ENCODE results near the gene TENM4. TPM values are rescaled to one million over a fixed set of nuclear protein-coding genes. Genes with fewer than 3 reads are reported as not detected.

The TENM4 gene
- total and polyA plus RNA-seq, 2 of the 13 experiments (the other 11 are each of a cell fraction or from before 2014, with no cell fraction given): not detected

DNA sequence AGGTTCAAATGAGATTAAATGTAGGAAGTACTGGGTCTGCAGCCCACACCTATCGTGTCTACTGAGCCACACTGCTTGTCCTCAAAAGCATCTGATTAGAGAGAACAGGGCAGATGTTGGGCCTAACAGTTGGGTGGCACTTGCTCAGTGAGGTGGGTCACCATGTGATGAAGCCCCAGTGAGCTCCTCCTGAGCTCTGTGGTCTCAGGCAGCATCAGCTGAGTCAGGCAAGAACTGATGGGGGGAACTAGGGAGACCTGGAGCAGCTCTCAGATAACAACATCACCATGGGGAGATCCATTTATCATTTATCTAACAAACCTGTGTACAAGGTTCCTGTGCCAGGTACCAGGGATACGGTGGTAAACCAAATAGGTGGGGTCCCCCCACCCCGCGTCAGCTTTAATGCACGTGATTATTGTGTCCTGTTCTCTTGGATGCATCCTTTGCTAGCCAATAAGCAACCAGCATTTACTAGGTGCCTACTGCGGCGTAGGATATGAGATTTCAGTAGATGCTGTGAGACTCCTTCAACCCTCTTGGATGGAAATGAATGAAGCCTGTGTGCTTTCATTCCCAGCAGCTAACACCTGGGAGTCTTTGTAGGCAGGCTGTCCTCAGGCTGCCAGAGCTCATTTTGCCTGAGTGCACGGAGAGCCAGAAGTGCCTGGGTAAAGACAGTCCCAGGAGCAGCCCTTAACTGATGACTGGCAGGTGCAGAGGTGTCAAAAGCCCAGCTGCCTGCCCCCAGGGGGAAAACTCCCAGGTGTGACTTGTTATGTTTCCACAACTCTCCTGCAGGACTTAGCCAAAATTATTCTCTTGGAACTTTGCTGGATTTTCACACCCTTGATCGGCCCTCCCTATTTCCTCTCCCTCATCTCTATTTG is 792.6 kb downstream of the TENM4 start:
- BruUV-seq (replicated peaks): no TSS peak
- ATAC-seq (no peak), FAIRE-seq (no peak), DNase-seq (ENCODE audit: low spot score) (no peak)
- intact Hi-C loops (cut with micrococcal nuclease; ENCODE audit: unreplicated experiment): loop anchor here (10.0 kb wide), 1 partner anchor 1507 kb away; no protein-coding TSS in a partner anchor
- Histone ChIP-seq H3K9ac (ENCODE audit: insufficient read depth, low read depth, low read length) (no peak overlapping the region), H2AFZ (ENCODE audit: low read length) (no peak overlapping the region), H4K20me1 (ENCODE audit: insufficient read depth, low read length) (no peaks in the 10 kb centered on the region), H3K4me3 (replicated peaks in 1 of 3; ENCODE audit: insufficient read depth in 1 of 3, low read depth in 2 of 3, low read length in 3 of 3) (no peak overlapping the region), H3K27ac (ENCODE audit: extremely low read length, insufficient read depth, low read length) (no peak overlapping the region), H3K9me3 (ENCODE audit: low read length) (no peaks in the 10 kb centered on the region), H3K4me2 (ENCODE audit: low read depth, low read length) (no peak overlapping the region), H3K4me1 (ENCODE audit: insufficient read depth, low read length) (peaks cover 6% of the 10 kb centered on the region; the same call in 1 of the 2 replicates), H3K27me3 (ENCODE audit: control insufficient read depth in 1 of 2, insufficient read depth in 2 of 2, low read length in 2 of 2) (no peaks in the 10 kb centered on the region; a peak in 2 of 5 replicates), H3K36me3 (replicated peaks in 1 of 2; ENCODE audit: control insufficient read depth in 1 of 2, insufficient read depth in 2 of 2, low read length in 2 of 2) (no peaks in the 10 kb centered on the region), H3K79me2 (ENCODE audit: insufficient read depth, low read length) (no peaks in the 10 kb centered on the region)
- ChIA-PET CTCF (ENCODE audit: low intra/inter-chr PET ratio, low total read pairs) (interaction anchor here (3.5 kb wide), 1 partner anchor 67 kb away, joined by 36 read pairs; no protein-coding TSS in a partner anchor), POLR2A (no interaction called here)
- TF ChIP-seq JUND (CRISPR knock-in tag; IDR thresholded peaks at IDR 0.05) (no peak), ZNF567 (CRISPR knock-in tag; IDR thresholded peaks at IDR 0.05; ENCODE audit: borderline replicate concordance) (no peak), ZNF552 (CRISPR knock-in tag; IDR thresholded peaks at IDR 0.05; ENCODE audit: borderline replicate concordance) (no peak), ZNF780A (CRISPR knock-in tag; IDR thresholded peaks at IDR 0.05) (no peak), SIX4 (CRISPR knock-in tag; IDR thresholded peaks at IDR 0.05) (no peak), ZNF274 (CRISPR knock-in tag; IDR thresholded peaks at IDR 0.05) (no peak), KDM6A (CRISPR knock-in tag; IDR thresholded peaks at IDR 0.05; ENCODE audit: low read depth) (no peak), ZNF432 (CRISPR knock-in tag; IDR thresholded peaks at IDR 0.05; ENCODE audit: borderline replicate concordance) (no peak)
- TF ChIP-seq, protein P1, sequence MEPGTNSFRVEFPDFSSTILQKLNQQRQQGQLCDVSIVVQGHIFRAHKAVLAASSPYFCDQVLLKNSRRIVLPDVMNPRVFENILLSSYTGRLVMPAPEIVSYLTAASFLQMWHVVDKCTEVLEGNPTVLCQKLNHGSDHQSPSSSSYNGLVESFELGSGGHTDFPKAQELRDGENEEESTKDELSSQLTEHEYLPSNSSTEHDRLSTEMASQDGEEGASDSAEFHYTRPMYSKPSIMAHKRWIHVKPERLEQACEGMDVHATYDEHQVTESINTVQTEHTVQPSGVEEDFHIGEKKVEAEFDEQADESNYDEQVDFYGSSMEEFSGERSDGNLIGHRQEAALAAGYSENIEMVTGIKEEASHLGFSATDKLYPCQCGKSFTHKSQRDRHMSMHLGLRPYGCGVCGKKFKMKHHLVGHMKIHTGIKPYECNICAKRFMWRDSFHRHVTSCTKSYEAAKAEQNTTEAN (CRISPR knock-in tag; conservative IDR thresholded peaks at IDR 0.05): no peak
- 0% methylated on average over 7 of the region's 9 CpGs for WGBS (ENCODE audit: low lambda C conversion rate)
- in situ Hi-C loops (cut with HindIII; ENCODE audit: extremely low pct_ligation_motif_present, low pct_unique_long_range_greater_than_20kb): loop anchor here (5.0 to 10.0 kb wide), 2 partner anchors 69 to 427 kb away; no protein-coding TSS in a partner anchor

Measured in HepG2 (cell line).